GM23338 (cell line): ENCODE measurements around the gene DGLUCY.

Experiments used
- CTCF ChIP-seq, 2 experiments: fragments of 200-600 bp in 1 of 2; sonication (generic) in 1 of 2; conservative IDR thresholded peaks; 2 replicates each; pipeline versions ENCODE4 v1.5.1 to v1.6.1; 2016 to 2017; ENCODE audit warnings: antibody characterized with exemption in 2 of 2, low read depth in 2 of 2, mild to moderate bottlenecking in 2 of 2, moderate library complexity in 1 of 2
- EZH2 ChIP-seq: fragments of 200-600 bp; sonication (generic); IDR thresholded peaks from one replicate; pipeline ENCODE4 v1.8.0; 2017; ENCODE audit warnings: antibody characterized with exemption, mild to moderate bottlenecking, low read depth; ENCODE audit not compliant: unreplicated experiment
- EZH2phosphoT487 ChIP-seq: fragments of 200-600 bp; sonication (generic); IDR thresholded peaks from one replicate; pipeline ENCODE4 v1.8.1; 2018; ENCODE audit warnings: antibody characterized with exemption; ENCODE audit not compliant: unreplicated experiment
- NANOG ChIP-seq: IDR thresholded peaks from 2 replicates; pipeline ENCODE4 v1.6.1; 2016; ENCODE audit warnings: antibody characterized with exemption, borderline replicate concordance
- POLR2AphosphoS5 ChIP-seq: IDR thresholded peaks from 2 replicates; pipeline ENCODE4 v1.6.1; 2016; ENCODE audit warnings: antibody characterized with exemption, low read depth

GRCh38 chr14:91155626-91156089, 41.8 kb downstream of the DGLUCY start:
- TF ChIP-seq CTCF (conservative IDR thresholded peaks at IDR 0.05; ENCODE audit: low read depth in 2 of 2) (peak; percentile 42 to 49), NANOG (no peak), EZH2 (no peak), EZH2phosphoT487 (no peak), POLR2AphosphoS5 (no peak)
